Measurements from ENCODE around the gene ZNF571.

ZNF571 gene

GRCh38 chr19:37565370-37565669 lies 29.3 kb downstream of the ZNF571 start:
- DNase-seq (ENCODE audit: extremely low spot score): no peak
- ChIA-PET POLR2A (no interaction called here), CTCF (interaction anchor here (2.1 kb wide), 1 partner anchor 13 kb away, joined by 8 read pairs; no protein-coding TSS in a partner anchor)
- TF ChIP-seq CTCF (IDR thresholded peaks at IDR 0.05; ENCODE audit: control extremely low read depth, extremely low read depth, low read depth, missing control alignments): no peak

- no peak for TF ChIP-seq CTCF (IDR thresholded peaks at IDR 0.05; ENCODE audit: control extremely low read depth, extremely low read depth, low read depth, missing control alignments)
- DNase-seq (ENCODE audit: extremely low spot score): no peak
- ChIA-PET CTCF (no interaction called here), POLR2A (no interaction called here)
Measured at GRCh38 chr19:37564624-37565369, 29.8 kb downstream of the ZNF571 start.

- CTCF ChIA-PET: no interaction called here
- TF ChIP-seq CTCF (IDR thresholded peaks at IDR 0.05; ENCODE audit: control extremely low read depth, extremely low read depth, low read depth, missing control alignments): no peak
- POLR2A ChIA-PET: no interaction called here
- DNase-seq (ENCODE audit: extremely low spot score): no peak
Measured at GRCh38 chr19:37563518-37563917, 31.1 kb downstream of the ZNF571 start.

GRCh38 chr19:37551129-37551993 lies 43.2 kb downstream of the ZNF571 start:
- TF ChIP-seq CTCF (IDR thresholded peaks at IDR 0.05; ENCODE audit: control extremely low read depth, extremely low read depth, low read depth, missing control alignments): peak; percentile 50
- DNase-seq (ENCODE audit: extremely low spot score): peak; percentile 91
- ChIA-PET CTCF (interaction anchor here (0.7 to 1.8 kb wide), 6 partner anchors 15 to 377 kb away, joined by 3 to 8 read pairs (median 4); partner anchors contain the start of gene ZNF569), POLR2A (no interaction called here)

GRCh38 chr19:37537391-37537947 lies 57.1 kb downstream of the ZNF571 start:
- POLR2A ChIA-PET: no interaction called here
- CTCF ChIA-PET: no interaction called here
- TF ChIP-seq CTCF (IDR thresholded peaks at IDR 0.05; ENCODE audit: control extremely low read depth, extremely low read depth, low read depth, missing control alignments): no peak
- no peak for DNase-seq (ENCODE audit: extremely low spot score)

- ChIA-PET POLR2A (no interaction called here), CTCF (no interaction called here)
- no peak for DNase-seq (ENCODE audit: extremely low spot score)
- TF ChIP-seq CTCF (IDR thresholded peaks at IDR 0.05; ENCODE audit: control extremely low read depth, extremely low read depth, low read depth, missing control alignments): no peak
Measured at GRCh38 chr19:37519890-37520289, 74.7 kb downstream of the ZNF571 start.
